Endothelial cell (in vitro differentiated cells): Measurements from ENCODE around the gene PLPPR3. TPM values are rescaled to one million over a fixed set of nuclear protein-coding genes. Genes with fewer than 3 reads are reported as not detected.
"Not testable (repeated sequence)": the region's sequence is repeated elsewhere in the genome, so short reads cannot be mapped to it uniquely, and the experiment has no call there.

ENCODE experiments used
- DNase-seq: peaks from one replicate; pipeline ENCODE4 v3.0.0; 2021; ENCODE audit warnings: low spot score
- H3K27ac Mint-ChIP-seq: one replicate; pipeline ENCODE4 v1.8.0; 2021; ENCODE audit warnings: mixed read lengths, inconsistent platforms; ENCODE audit not compliant: unreplicated experiment
- H3K27me3 Mint-ChIP-seq: one replicate; pipeline ENCODE4 v1.8.0; 2021; ENCODE audit warnings: mild to moderate bottlenecking, moderate library complexity, mixed read lengths, inconsistent platforms; ENCODE audit not compliant: unreplicated experiment
- H3K36me3 Mint-ChIP-seq: one replicate; pipeline ENCODE4 v1.8.0; 2021; ENCODE audit warnings: mild to moderate bottlenecking, low read depth, mixed read lengths, inconsistent platforms; ENCODE audit not compliant: unreplicated experiment
- H3K4me1 Mint-ChIP-seq: one replicate; pipeline ENCODE4 v1.8.0; 2021; ENCODE audit warnings: mild to moderate bottlenecking, mixed read lengths, inconsistent platforms; ENCODE audit not compliant: unreplicated experiment
- H3K4me3 Mint-ChIP-seq: one replicate; pipeline ENCODE4 v1.8.0; 2021; ENCODE audit warnings: mild to moderate bottlenecking, mixed read lengths, inconsistent platforms; ENCODE audit not compliant: unreplicated experiment
- H3K9me3 Mint-ChIP-seq: one replicate; pipeline ENCODE4 v1.8.0; 2021; ENCODE audit warnings: mixed read lengths, inconsistent platforms; ENCODE audit not compliant: unreplicated experiment
- total RNA-seq: library from RNA; stranded (reverse); fragmentation: NEBNext Ultra II Directional; extraction: Animal tissue kit (Norgen Biotek cat#: 25700); gene quantifications from one replicate; pipeline ENCODE4 v1.2.1, GENCODE V29; 2021; ENCODE audit not compliant: unreplicated experiment
- TF ChIP-seq, protein P1 (sequence below): fragments of 200-600 bp; sonication (generic); IDR thresholded peaks from one replicate; pipeline ENCODE4 v1.5.0; 2021; ENCODE audit warnings: antibody characterized with exemption; ENCODE audit not compliant: unreplicated experiment

The PLPPR3 gene
- total RNA-seq, 1 donor from 2014 or later, result 17.6 TPM

DNA sequence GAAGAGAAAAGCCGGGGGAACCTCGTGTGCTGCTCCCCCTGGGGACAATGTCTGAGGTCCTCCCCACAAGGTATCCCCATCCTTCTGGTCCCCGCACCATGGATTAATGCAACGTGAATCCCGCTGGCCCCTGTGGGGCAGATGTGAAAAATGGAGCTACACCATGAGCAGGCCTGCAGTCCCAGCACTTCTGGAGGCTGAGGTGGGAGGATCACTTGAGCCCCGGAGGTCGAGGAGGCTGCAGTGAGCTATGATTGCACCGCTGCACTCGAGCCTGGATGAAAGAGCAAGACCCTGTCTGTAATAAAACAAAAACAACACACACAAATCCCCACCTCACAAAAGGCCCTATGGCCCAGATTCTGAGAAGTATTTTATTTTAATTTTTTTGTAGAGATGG, 36.5 kb upstream of the PLPPR3 start:
- Mint-ChIP-seq H3K9me3 (no peaks in the 10 kb centered on the region), H3K27ac (no peak overlapping the region), H3K4me1 (no peaks in the 10 kb centered on the region), H3K36me3 (no peaks in the 10 kb centered on the region), H3K4me3 (no peak overlapping the region), H3K27me3 (peaks cover 8% of the 10 kb centered on the region)
- DNase-seq, result no peak
- TF ChIP-seq, protein P1, sequence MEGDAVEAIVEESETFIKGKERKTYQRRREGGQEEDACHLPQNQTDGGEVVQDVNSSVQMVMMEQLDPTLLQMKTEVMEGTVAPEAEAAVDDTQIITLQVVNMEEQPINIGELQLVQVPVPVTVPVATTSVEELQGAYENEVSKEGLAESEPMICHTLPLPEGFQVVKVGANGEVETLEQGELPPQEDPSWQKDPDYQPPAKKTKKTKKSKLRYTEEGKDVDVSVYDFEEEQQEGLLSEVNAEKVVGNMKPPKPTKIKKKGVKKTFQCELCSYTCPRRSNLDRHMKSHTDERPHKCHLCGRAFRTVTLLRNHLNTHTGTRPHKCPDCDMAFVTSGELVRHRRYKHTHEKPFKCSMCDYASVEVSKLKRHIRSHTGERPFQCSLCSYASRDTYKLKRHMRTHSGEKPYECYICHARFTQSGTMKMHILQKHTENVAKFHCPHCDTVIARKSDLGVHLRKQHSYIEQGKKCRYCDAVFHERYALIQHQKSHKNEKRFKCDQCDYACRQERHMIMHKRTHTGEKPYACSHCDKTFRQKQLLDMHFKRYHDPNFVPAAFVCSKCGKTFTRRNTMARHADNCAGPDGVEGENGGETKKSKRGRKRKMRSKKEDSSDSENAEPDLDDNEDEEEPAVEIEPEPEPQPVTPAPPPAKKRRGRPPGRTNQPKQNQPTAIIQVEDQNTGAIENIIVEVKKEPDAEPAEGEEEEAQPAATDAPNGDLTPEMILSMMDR, result no peak

DNA sequence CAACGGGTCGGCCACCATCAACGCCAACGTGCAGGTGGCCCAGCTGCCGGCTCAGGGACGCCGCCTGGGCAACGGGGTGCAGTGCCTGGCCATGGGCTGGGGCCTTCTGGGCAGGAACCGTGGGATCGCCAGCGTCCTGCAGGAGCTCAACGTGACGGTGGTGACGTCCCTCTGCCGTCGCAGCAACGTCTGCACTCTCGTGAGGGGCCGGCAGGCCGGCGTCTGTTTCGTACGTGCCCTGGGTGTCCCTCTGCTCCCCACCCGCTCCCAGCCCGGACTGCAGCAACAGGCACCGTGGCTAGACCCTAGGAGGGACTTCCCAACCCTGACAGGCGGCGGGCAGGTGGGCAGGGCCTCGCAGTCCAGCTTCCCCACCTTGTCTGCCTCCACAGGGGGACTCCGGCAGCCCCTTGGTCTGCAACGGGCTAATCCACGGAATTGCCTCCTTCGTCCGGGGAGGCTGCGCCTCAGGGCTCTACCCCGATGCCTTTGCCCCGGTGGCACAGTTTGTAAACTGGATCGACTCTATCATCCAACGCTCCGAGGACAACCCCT, 33.9 kb upstream of the PLPPR3 start:
- Mint-ChIP-seq H3K27me3 (peaks cover 6% of the 10 kb centered on the region), H3K4me1 (no peaks in the 10 kb centered on the region), H3K36me3 (no peaks in the 10 kb centered on the region), H3K27ac (no peak overlapping the region), H3K4me3 (no peak overlapping the region), H3K9me3 (no peaks in the 10 kb centered on the region)
- TF ChIP-seq, protein P1, result no peak
- no peak for DNase-seq

DNA sequence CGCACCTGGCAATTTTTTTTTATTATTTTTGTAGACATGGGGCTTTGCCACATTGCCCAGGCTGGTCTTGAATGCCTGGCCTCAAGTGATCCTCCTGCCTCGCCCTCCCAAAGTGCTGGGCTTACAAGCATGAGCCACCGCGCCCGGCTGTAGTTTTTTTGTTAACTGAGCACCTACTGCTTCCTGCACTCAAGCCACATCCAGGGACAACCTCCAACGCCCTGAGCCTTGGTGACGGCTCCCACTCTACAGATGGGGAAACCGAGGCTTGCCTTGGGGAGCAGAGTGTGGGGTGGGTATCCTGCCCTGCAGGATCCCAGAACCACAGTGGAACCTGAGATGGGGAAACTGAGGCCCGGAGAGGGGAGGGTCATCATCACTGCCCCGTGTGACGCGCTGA, 33.4 kb upstream of the PLPPR3 start:
- H3K4me3 Mint-ChIP-seq, result no peak overlapping the region
- no peak overlapping the region for H3K27ac Mint-ChIP-seq
- no peak for DNase-seq
- TF ChIP-seq, protein P1, result no peak
- H3K27me3 Mint-ChIP-seq, result peaks cover 6% of the 10 kb centered on the region
- no peaks in the 10 kb centered on the region for H3K36me3 Mint-ChIP-seq
- no peaks in the 10 kb centered on the region for H3K4me1 Mint-ChIP-seq
- no peaks in the 10 kb centered on the region for H3K9me3 Mint-ChIP-seq

DNA sequence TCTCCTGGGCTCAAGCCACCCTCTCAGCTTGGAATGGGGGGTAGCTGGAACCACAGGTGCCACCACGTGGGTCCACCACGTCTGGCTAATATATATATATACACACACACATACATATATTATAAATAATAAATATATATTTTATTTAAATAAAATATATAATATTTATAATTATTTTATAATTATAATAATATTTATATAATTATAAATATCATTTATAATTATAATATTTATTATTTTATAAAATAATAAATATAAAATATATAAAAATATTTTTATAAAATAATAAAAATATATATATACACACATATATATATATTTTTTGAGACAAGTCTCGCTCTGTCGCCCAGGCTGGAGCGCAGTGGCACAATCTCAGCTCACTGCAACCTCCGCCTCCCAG, 32.8 kb upstream of the PLPPR3 start:
- H3K4me3 Mint-ChIP-seq, result no peak overlapping the region
- TF ChIP-seq, protein P1, result no peak
- no peak overlapping the region for H3K27ac Mint-ChIP-seq
- DNase-seq, result no peak
- no peaks in the 10 kb centered on the region for H3K36me3 Mint-ChIP-seq
- H3K27me3 Mint-ChIP-seq, result peaks cover 3% of the 10 kb centered on the region
- no peaks in the 10 kb centered on the region for H3K4me1 Mint-ChIP-seq
- H3K9me3 Mint-ChIP-seq, result no peaks in the 10 kb centered on the region

DNA sequence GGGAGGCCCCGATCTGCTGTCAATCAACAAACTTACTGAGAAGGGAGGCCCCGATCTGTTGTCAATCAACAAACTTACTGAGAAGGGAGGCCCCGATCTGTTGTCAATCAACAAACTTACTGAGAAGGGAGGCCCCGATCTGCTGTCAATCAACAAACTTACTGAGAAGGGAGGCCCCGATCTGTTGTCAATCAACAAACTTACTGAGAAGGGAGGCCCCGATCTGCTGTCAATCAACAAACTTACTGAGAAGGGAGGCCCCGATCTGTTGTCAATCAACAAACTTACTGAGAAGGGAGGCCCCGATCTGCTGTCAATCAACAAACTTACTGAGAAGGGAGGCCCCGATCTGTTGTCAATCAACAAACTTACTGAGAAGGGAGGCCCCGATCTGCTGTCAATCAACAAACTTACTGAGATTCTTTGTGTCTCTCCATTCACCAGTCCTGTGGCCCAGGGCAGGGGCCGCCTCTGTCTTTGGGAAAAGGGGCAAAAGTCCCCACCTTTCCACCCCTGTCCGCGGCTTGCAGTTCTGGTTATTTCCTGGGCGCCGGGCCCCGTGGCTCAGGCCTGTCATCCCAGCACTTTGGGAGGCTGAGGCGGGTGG, 32.0 kb upstream of the PLPPR3 start:
- not testable (repeated sequence) for H3K4me3 Mint-ChIP-seq, H3K27me3 Mint-ChIP-seq, DNase-seq, H3K36me3 Mint-ChIP-seq, H3K4me1 Mint-ChIP-seq, H3K9me3 Mint-ChIP-seq, H3K27ac Mint-ChIP-seq
